Mucosa of descending colon (tissue), 3 donors: Measurements from ENCODE around the gene CCDC167. TPM values are rescaled to one million over a fixed set of nuclear protein-coding genes. Genes with fewer than 3 reads are reported as not detected.
"Not testable (repeated sequence)": the region's sequence is repeated elsewhere in the genome, so short reads cannot be mapped to it uniquely, and the experiment has no call there.

Experiments used
- ATAC-seq: fragments of 200-7000 bp; cut with Tn5 transposase; one replicate; pipeline ENCODE4 v1.9.1; 2020; ENCODE audit warnings: mild to moderate bottlenecking, moderate library complexity
- DNase-seq, 3 donors: peaks; one replicate each; pipeline ENCODE4 v3.0.0-alpha.2; 2020
- H3K36me3 ChIP-seq: fragments of 200-600 bp; one replicate; pipeline ENCODE4 v1.8.0; 2021; ENCODE audit warnings: low read depth, mild to moderate bottlenecking
- H3K4me1 ChIP-seq: fragments of 200-600 bp; one replicate; pipeline ENCODE4 v1.8.0; 2021; ENCODE audit warnings: low read depth, mild to moderate bottlenecking
- H3K4me3 ChIP-seq: fragments of 200-600 bp; one replicate; pipeline ENCODE4 v1.8.0; 2021; ENCODE audit warnings: mild to moderate bottlenecking
- H3K9me3 ChIP-seq: fragments of 200-600 bp; one replicate; pipeline ENCODE4 v1.8.0; 2021; ENCODE audit warnings: mild to moderate bottlenecking
- intact Hi-C, 2 donors: fragments of 100-400 bp; cut with DNase I in 1 of 2; cut with micrococcal nuclease in 1 of 2; formaldehyde crosslinking; loops; one replicate each; pipeline versions ENCODE4 v1.11.0 to v1.11.1; 2022; cut with DNase I, micrococcal nuclease
- total RNA-seq, 3 donors: library from RNA; stranded (reverse); fragmentation: NEBNext Ultra II Directional in 2 of 3; extraction: Animal tissue kit (Norgen Biotek cat#: 25700) in 2 of 3; gene quantifications; one replicate each; pipeline versions ENCODE4 v1.2.1 to v1.2.4, GENCODE V29; 2021 to 2023
- TF ChIP-seq, protein P1 (sequence below): fragments of 200-600 bp; IDR thresholded peaks from one replicate; pipeline ENCODE4 v1.8.0; 2022; ENCODE audit warnings: antibody characterized with exemption, mild to moderate bottlenecking
- donor health status: DM: no; HTN: no; CAD: no; lungs with moderate emphysema.
- donor health status: DM: no; HTN: no; CAD: no.
- donor health status: DM: no; HTN: yes; CAD: no.

Gene CCDC167
- total RNA-seq, 3 donors from 2014 or later: 5.4 to 13.4 (median 12.1) TPM

DNA sequence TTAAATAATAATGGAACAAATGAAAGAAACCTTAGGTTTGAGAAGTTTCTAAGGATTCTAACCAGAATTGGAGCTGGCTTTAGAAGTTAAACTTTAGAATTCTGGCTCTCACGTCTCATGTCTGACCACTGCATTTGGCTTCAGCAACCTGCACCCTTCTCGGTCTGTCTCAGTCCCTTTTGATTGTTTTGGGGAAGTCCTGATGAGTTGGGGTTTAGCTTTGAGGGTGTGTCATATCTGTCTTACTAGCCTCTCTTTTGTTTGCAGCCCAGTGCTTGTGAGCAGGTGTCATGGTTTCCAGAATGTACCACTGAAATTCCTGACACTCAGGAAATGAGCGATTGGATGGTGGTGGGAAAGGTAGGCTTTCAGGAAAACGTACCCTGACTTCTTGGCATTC lies 49.7 kb downstream of the CCDC167 start:
- Histone ChIP-seq H3K4me1 (peaks cover 6% of the 10 kb centered on the region), H3K4me3 (no peak overlapping the region), H3K36me3 (peaks cover 12% of the 10 kb centered on the region), H3K9me3 (no peaks in the 10 kb centered on the region)
- TF ChIP-seq, protein P1, sequence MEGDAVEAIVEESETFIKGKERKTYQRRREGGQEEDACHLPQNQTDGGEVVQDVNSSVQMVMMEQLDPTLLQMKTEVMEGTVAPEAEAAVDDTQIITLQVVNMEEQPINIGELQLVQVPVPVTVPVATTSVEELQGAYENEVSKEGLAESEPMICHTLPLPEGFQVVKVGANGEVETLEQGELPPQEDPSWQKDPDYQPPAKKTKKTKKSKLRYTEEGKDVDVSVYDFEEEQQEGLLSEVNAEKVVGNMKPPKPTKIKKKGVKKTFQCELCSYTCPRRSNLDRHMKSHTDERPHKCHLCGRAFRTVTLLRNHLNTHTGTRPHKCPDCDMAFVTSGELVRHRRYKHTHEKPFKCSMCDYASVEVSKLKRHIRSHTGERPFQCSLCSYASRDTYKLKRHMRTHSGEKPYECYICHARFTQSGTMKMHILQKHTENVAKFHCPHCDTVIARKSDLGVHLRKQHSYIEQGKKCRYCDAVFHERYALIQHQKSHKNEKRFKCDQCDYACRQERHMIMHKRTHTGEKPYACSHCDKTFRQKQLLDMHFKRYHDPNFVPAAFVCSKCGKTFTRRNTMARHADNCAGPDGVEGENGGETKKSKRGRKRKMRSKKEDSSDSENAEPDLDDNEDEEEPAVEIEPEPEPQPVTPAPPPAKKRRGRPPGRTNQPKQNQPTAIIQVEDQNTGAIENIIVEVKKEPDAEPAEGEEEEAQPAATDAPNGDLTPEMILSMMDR: no peak
- intact Hi-C loops: no loop called here
- ATAC-seq (no peak), DNase-seq (no peak)

- H3K9me3 ChIP-seq, H3K4me3 ChIP-seq, H3K4me1 ChIP-seq, ATAC-seq, intact Hi-C loops, DNase-seq, H3K36me3 ChIP-seq: not testable (repeated sequence)
Observed at GRCh38 chr6:37443216-37443542, 56.5 kb downstream of the CCDC167 start.

DNA sequence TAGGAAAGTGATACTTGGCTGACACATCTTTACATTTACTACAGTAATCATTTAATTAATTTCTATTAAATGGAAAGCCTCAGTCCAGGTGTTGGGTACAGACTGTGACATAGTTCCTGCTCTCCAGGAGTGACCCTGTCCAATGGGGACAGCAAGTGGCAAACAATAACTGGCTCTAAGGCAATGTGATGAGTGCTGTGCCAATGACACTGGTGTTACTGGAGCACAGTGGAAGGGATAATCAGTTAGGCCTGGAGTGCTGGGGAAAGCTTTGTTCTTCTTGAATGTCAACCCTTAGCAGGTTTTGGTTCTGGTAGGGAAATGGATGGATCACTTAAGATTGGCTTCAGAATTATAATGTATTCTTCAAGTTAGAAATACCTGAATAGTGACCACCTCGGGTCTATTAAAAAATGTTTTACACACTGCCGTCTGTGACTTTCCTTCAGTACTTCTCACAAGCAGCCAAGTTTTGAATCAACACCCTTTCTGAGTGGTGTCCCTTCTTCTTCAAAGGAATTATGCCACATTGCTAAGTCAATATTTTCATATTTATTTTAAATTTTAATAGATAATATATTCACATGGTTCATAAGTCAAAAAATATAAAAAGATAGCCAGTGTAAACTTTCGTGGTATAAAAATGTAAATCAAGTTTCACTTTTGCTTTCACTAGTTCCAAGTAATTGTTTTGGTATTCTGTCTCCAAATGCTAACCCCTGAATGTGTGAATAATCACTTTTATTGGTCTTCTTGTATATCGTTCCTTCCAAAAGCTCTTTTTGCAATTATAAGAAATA lies 57.1 kb downstream of the CCDC167 start:
- Histone ChIP-seq H3K4me1 (peaks cover 5% of the 10 kb centered on the region), H3K9me3 (no peaks in the 10 kb centered on the region), H3K36me3 (peaks cover 5% of the 10 kb centered on the region), H3K4me3 (no peak overlapping the region)
- intact Hi-C loops: no loop called here
- peak; percentile 25 for ATAC-seq
- TF ChIP-seq, protein P1: no peak
- DNase-seq: no peak

GRCh38 chr6:37441651-37442050 lies 58.0 kb downstream of the CCDC167 start:
- Histone ChIP-seq H3K4me1 (peaks cover 5% of the 10 kb centered on the region), H3K36me3 (peaks cover 5% of the 10 kb centered on the region), H3K9me3 (no peaks in the 10 kb centered on the region), H3K4me3 (no peak overlapping the region)
- TF ChIP-seq, protein P1: no peak
- no peak for ATAC-seq
- no peak for DNase-seq
- intact Hi-C loops: no loop called here

GRCh38 chr6:37438930-37439329 lies 60.8 kb downstream of the CCDC167 start:
- DNase-seq: no peak
- Histone ChIP-seq H3K4me1 (peaks cover 12% of the 10 kb centered on the region), H3K36me3 (no peaks in the 10 kb centered on the region), H3K9me3 (no peaks in the 10 kb centered on the region), H3K4me3 (no peak overlapping the region)
- intact Hi-C loops: no loop called here
- TF ChIP-seq, protein P1: no peak
- no peak for ATAC-seq

- intact Hi-C loops: no loop called here
- ATAC-seq (no peak), DNase-seq (no peak)
- Histone ChIP-seq H3K4me3 (no peak overlapping the region), H3K36me3 (no peaks in the 10 kb centered on the region), H3K9me3 (no peaks in the 10 kb centered on the region), H3K4me1 (peaks cover 17% of the 10 kb centered on the region)
- TF ChIP-seq, protein P1: no peak
Observed at GRCh38 chr6:37435816-37436215, 63.9 kb downstream of the CCDC167 start.
